Fibroblast of mammary gland (primary cell): ENCODE data around the gene DRG2.

Experiments
- DNase-seq: peaks from one replicate; pipeline ENCODE4 v3.0.0-alpha.2; 2010; ENCODE audit warnings: low read depth
- H3K4me3 ChIP-seq: 2 replicates; pipeline ENCODE4 v1.5.1; 2011; ENCODE audit warnings: low read depth, mild to moderate bottlenecking, low read length, moderate library complexity; ENCODE audit not compliant: control insufficient read depth
- TF ChIP-seq, protein P1 (sequence below): conservative IDR thresholded peaks from 2 replicates; pipeline ENCODE4 v1.5.1; 2011; ENCODE audit warnings: low read depth, low read length, inconsistent platforms; ENCODE audit not compliant: control insufficient read depth, insufficient read depth

The DRG2 gene, protein sequence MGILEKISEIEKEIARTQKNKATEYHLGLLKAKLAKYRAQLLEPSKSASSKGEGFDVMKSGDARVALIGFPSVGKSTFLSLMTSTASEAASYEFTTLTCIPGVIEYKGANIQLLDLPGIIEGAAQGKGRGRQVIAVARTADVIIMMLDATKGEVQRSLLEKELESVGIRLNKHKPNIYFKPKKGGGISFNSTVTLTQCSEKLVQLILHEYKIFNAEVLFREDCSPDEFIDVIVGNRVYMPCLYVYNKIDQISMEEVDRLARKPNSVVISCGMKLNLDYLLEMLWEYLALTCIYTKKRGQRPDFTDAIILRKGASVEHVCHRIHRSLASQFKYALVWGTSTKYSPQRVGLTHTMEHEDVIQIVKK

DNA sequence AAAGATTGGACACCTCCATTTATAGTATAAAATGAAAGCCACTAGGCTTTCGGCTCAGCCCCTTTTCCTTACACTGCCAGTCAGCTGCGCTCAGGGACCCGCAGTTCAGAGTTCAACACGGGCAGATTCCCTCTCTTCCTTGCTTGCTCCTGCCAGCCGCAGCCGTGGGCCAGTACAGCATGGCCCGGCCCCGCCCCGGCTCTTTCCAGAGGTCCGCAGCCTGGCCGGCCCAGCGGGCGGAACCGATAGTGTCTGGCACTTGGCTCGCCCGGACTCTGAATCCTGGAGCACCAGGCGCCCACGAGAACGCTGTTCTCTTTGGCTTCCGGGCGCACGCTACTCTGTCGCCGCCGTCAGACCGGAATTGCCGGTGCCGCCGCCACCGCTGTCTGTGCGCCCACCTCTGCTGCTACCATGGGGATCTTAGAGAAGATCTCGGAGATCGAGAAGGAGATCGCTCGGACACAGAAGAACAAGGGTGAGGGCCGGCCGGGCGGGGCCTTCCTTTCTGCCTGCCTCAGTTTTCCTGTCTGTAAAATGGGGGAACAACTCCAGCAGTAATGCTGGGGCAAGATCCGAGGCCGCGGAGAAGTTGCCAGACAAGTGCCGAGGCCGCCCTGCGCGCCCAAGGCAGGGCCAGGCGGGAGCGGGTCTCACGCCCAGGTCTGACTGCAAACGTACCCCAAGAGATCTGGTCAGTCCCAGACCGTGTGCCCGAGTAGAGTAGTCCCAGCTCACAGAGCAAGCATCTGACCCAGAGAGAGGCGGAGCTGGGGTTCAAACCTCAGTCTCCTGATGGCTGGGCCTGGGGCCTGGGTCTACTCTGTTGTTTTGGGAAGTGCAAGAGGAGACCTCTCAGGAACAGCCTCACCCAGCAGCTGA is at the start of gene DRG2:
TSS of gene DRG2 (plus strand) at position 339 of the 882 bp plus-strand sequence. CDS start at position 415, 76 bp downstream.
- H3K4me3 ChIP-seq: peak within 1 kb of the TSS; percentile 96
- DNase-seq: peak; percentile 89
- TF ChIP-seq, protein P1, sequence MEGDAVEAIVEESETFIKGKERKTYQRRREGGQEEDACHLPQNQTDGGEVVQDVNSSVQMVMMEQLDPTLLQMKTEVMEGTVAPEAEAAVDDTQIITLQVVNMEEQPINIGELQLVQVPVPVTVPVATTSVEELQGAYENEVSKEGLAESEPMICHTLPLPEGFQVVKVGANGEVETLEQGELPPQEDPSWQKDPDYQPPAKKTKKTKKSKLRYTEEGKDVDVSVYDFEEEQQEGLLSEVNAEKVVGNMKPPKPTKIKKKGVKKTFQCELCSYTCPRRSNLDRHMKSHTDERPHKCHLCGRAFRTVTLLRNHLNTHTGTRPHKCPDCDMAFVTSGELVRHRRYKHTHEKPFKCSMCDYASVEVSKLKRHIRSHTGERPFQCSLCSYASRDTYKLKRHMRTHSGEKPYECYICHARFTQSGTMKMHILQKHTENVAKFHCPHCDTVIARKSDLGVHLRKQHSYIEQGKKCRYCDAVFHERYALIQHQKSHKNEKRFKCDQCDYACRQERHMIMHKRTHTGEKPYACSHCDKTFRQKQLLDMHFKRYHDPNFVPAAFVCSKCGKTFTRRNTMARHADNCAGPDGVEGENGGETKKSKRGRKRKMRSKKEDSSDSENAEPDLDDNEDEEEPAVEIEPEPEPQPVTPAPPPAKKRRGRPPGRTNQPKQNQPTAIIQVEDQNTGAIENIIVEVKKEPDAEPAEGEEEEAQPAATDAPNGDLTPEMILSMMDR: peak; percentile 1

DNA sequence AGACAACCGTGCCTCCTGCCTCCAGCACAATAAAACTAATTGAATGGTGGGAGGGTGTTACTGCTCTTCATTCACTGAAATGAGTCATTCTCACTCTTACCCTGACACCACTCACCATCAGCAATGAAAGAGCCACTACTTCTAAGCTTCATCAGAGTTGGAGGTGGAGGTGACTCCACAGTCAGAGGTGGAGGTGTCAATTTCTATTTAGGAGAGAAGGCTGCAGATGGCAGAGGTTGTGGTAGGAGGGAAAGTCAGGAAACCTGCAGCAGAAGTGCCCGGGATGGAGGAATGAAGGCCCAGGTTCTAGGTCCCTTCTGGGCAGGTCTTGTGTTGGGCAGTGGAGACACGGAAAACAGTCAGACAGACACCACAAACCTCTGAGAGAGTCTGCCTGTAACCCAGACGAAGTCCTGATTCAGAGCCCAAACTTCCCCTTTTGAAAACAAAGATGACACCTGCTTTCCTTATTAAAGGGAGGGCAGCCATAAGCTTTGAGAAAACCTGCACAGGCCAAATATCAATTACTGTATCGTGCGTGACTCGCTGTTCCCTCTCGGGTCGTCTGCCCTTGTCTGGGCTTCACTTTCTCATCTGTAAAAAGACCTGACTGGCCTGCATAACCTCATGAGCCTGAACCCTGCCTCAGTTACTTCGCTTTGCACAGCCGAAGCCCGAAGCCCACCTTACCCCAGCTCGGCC is 49.4 kb upstream of the DRG2 start:
- no peak for DNase-seq
- TF ChIP-seq, protein P1: no peak
- peak overlapping the region; percentile 76 for H3K4me3 ChIP-seq

DNA sequence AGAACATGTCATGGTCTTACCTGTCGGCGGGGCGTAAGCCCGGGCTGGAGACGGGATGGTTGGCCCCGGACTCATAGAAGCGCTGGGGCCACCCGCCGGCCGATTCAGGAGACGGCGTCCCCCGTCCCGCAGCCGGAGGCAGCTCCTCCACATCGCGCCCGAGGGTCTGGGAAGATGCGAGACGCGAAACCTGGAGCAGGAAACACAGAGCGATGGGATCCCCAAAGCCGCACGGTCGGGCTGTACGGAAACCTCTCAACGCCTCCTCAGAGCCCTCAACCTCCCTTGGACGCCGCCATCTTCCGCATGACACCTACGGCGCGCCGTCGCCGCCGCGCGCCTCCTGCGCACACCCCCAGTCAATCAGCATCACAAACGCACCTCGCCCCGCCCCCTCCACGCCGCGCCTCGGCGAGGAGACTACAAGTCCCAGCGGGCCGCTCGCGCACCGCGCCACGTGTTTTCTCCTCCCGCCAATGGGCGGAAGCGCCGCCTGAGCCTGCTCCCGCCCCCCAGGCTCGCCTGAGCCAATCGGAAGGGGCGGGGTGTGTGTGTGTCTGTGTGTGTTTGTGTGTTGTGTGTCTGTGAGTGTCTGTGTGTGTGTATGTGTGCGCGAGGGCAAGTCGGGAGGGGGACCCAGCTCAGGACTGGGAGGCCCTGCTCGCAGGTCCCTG is 48.8 kb upstream of the DRG2 start, which contains the start of the genes ATPAF2 and GID4:
TSS of gene ATPAF2 (minus strand) at position 308 of the 674 bp plus-strand sequence. CDS start at position 153, 155 bp downstream.
TSS of gene GID4 (plus strand) at position 548 of the 674 bp plus-strand sequence. CDS start at position 605, 57 bp downstream.
- peak; percentile 98 for DNase-seq
- H3K4me3 ChIP-seq: peak within 1 kb of the TSS; percentile 76
- TF ChIP-seq, protein P1: no peak

DNA sequence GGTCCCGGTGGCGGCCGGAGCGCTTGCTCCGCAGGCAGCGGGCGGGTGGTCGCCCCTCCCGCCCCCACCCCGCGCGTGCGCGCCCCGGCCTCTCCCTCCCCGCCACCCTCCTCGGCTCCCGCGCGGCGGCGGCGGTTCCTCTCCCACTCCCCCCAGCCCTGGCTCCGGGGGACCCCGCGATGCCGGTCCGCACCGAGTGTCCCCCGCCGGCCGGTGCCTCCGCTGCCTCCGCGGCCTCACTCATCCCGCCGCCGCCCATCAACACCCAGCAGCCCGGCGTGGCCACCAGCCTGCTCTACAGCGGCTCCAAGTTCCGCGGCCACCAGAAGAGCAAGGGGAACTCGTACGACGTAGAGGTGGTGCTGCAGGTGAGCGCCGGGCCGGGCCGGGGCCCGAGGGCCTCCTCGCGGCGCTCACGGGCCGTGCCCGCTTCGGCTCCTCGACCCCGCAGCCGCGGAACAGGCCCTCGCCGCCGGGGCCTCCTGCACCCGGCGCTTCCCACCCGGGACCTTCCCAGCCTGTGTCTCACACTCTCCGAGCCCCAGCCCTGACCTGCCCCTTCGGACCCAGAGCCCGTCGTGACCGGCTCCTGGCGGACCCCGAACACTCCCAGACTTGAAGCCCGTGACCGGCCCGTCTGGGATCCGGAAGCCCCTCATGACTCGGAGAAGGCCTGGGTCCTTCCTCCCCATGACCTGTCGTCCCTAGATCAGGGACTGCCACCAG is 48.0 kb upstream of the DRG2 start:
- H3K4me3 ChIP-seq: peak overlapping the region; percentile 66
- DNase-seq: no peak
- TF ChIP-seq, protein P1: no peak

DNA sequence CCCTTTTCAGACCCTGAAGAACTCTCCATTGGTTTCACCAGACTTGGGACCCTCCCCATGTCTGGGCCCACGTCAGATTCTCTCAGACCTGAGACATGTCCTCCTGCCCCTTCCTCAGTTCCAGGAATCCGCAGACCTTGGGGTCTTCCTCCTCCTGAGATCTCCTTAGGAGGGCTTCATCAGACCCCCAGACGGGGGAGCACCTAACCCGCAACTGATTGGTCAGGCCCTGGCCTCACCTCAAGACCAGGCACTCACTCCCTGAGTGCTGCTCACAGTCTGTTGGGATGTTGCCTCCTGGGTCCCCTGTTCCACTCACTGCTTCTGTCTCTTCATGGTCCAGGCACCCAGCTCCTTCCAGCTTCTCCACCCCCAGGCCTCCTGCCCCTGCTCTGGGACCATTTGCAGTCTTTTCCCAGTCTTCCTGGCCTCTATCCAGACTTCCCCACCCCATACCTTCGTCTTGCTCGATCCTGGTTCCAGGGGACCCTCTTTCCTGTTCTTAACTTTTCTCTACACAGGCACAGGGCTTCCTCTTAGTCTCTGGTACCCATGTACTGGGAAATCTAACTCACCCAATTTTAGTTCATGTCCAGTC is 47.4 kb upstream of the DRG2 start:
- peak overlapping the region; percentile 66 for H3K4me3 ChIP-seq
- TF ChIP-seq, protein P1: no peak
- no peak for DNase-seq
